ENCODE results near the gene KCNJ1. TPM values are rescaled to one million over a fixed set of nuclear protein-coding genes. Genes with fewer than 3 reads are reported as not detected.

KCNJ1 gene
- polyA plus RNA-seq, 1 of the 3 experiments (the other 2 are of a cell fraction), result not detected

DNA sequence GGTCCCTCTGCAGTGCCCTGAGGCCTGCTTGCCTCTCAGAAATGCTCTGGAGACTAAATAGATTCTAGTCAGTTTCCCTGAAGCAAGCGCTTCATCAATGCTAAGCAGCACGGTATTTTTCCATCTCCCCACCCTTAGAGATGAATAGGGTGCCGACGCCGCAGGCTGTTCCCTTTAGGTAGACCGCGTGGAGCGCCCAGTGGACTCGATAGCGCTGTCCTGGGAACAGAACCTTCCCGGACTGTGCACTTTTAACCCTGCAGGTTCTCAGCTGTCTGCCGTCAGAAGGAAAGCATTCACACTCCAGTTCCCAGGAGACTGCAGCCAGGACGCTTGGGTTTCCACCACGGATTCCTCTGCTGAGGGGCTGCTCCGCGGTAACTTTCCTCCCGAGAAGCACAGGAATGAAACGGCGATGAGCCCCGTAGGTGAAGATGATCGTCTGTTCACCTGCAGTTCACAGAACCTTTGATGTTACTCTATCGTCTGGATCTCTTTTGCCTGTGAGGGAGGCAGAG is 9.1 kb upstream of the KCNJ1 start:
- 86% methylated on average over 20 of the region's 22 CpGs for WGBS (ENCODE audit: low lambda C conversion rate)
- POLR2A ChIA-PET, result no interaction called here
- CTCF ChIA-PET, result interaction anchor here (1.6 kb wide), 1 partner anchor 80 kb away, joined by 3 read pairs; no protein-coding TSS in a partner anchor
- Histone ChIP-seq H3K27ac (ENCODE audit: low read depth in 2 of 2, low read length in 1 of 2) (no peak overlapping the region), H4K20me1 (ENCODE audit: insufficient read depth) (no peaks in the 10 kb centered on the region), H3K9ac (no peak overlapping the region), H3K4me2 (no peak overlapping the region), H3K36me3 (replicated peaks in 1 of 2; ENCODE audit: control insufficient read depth in 1 of 2, insufficient read depth in 2 of 2, low read length in 1 of 2) (no peaks in the 10 kb centered on the region), H3K79me2 (ENCODE audit: insufficient read depth) (no peaks in the 10 kb centered on the region), H3K9me2 (no peaks in the 10 kb centered on the region), H2AFZ (ENCODE audit: low read depth) (no peak overlapping the region), H3K9me3 (no peaks in the 10 kb centered on the region), H3K27me3 (ENCODE audit: insufficient read depth) (no peaks in the 10 kb centered on the region), H3K4me1 (ENCODE audit: control insufficient read depth in 1 of 2, insufficient read depth in 2 of 2, low read depth in 1 of 2, low read length in 1 of 2) (peaks cover 0 to 6% of the 10 kb centered on the region in 2 experiments; a peak in 2 of 4 replicates), H3K4me3 (ENCODE audit: low read depth in 2 of 2, low read length in 1 of 2) (no peak overlapping the region), H3F3A (replicated peaks; ENCODE audit: insufficient read depth) (no peaks in the 10 kb centered on the region)
- no peak for TF ChIP-seq GABPA (IDR thresholded peaks at IDR 0.05; ENCODE audit: low read depth)
- no peak for DNase-seq

DNA sequence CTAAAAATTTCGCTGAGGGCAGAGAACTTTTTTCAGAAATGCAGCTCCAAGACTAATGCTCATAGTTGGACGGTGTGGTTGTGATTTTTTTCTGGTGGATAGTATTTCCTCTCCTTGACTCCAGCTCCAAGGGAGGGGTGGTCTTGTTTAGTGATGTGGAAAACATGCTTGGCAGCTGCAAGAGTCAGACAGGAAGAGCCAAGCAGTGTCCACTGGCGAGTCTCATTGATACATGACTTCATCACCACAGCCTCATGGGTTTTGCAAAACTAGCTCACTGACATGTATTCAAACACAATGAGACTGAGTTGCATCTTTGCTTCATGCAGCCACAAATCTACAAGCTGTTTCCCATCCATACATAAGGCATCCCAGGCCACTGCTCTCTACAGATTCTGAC is 7.3 kb upstream of the KCNJ1 start:
- H4K20me1 ChIP-seq (ENCODE audit: insufficient read depth), result no peaks in the 10 kb centered on the region
- no peaks in the 10 kb centered on the region for H3K79me2 ChIP-seq (ENCODE audit: insufficient read depth)
- H3F3A ChIP-seq (replicated peaks; ENCODE audit: insufficient read depth), result no peaks in the 10 kb centered on the region
- no peak overlapping the region for H3K9ac ChIP-seq
- ChIA-PET POLR2A (no interaction called here), CTCF (interaction anchor here (1.0 to 3.8 kb wide), 6 partner anchors 10 to 82 kb away, joined by 3 to 17 read pairs (median 7); no protein-coding TSS in a partner anchor)
- no peaks in the 10 kb centered on the region for H3K9me2 ChIP-seq
- H3K9me3 ChIP-seq, result no peaks in the 10 kb centered on the region
- H3K4me3 ChIP-seq (ENCODE audit: low read depth in 2 of 2, low read length in 1 of 2), result no peak overlapping the region
- H3K4me1 ChIP-seq (ENCODE audit: control insufficient read depth in 1 of 2, insufficient read depth in 2 of 2, low read depth in 1 of 2, low read length in 1 of 2), result peaks cover 0 to 6% of the 10 kb centered on the region in 2 experiments; a peak in 1 of 4 replicates
- H3K27me3 ChIP-seq (ENCODE audit: insufficient read depth), result no peaks in the 10 kb centered on the region
- WGBS (ENCODE audit: low lambda C conversion rate), result 38% methylated on average over 3 of the region's 3 CpGs
- no peaks in the 10 kb centered on the region for H3K36me3 ChIP-seq (replicated peaks in 1 of 2; ENCODE audit: control insufficient read depth in 1 of 2, insufficient read depth in 2 of 2, low read length in 1 of 2)
- no peak overlapping the region for H3K4me2 ChIP-seq
- H3K27ac ChIP-seq (ENCODE audit: low read depth in 2 of 2, low read length in 1 of 2), result no peak overlapping the region
- no peak overlapping the region for H2AFZ ChIP-seq (ENCODE audit: low read depth)
- no peak for TF ChIP-seq EZH2phosphoT487 (IDR thresholded peaks at IDR 0.05; ENCODE audit: borderline replicate concordance, low read depth)
- TF ChIP-seq NRF1 (IDR thresholded peaks at IDR 0.05; ENCODE audit: low read depth, low read length), result no peak
- no peak for TF ChIP-seq RAD21 (IDR thresholded peaks at IDR 0.05; ENCODE audit: low read length)
- TF ChIP-seq, protein P1, sequence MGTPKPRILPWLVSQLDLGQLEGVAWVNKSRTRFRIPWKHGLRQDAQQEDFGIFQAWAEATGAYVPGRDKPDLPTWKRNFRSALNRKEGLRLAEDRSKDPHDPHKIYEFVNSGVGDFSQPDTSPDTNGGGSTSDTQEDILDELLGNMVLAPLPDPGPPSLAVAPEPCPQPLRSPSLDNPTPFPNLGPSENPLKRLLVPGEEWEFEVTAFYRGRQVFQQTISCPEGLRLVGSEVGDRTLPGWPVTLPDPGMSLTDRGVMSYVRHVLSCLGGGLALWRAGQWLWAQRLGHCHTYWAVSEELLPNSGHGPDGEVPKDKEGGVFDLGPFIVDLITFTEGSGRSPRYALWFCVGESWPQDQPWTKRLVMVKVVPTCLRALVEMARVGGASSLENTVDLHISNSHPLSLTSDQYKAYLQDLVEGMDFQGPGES (IDR thresholded peaks at IDR 0.05; ENCODE audit: low read depth, low read length), result no peak
- no peak for TF ChIP-seq TAF1 (IDR thresholded peaks at IDR 0.05; ENCODE audit: borderline replicate concordance, low read depth, low read length)
- TF ChIP-seq MEF2A (IDR thresholded peaks at IDR 0.05; ENCODE audit: borderline replicate concordance, low read depth), result no peak
- TF ChIP-seq RXRA (IDR thresholded peaks at IDR 0.05; ENCODE audit: borderline replicate concordance, low read depth), result no peak
- no peak for TF ChIP-seq EP300 (IDR thresholded peaks at IDR 0.05; ENCODE audit: borderline replicate concordance in 1 of 2, low read depth in 1 of 2, low read length in 1 of 2)
- DNase-seq, result no peak

DNA sequence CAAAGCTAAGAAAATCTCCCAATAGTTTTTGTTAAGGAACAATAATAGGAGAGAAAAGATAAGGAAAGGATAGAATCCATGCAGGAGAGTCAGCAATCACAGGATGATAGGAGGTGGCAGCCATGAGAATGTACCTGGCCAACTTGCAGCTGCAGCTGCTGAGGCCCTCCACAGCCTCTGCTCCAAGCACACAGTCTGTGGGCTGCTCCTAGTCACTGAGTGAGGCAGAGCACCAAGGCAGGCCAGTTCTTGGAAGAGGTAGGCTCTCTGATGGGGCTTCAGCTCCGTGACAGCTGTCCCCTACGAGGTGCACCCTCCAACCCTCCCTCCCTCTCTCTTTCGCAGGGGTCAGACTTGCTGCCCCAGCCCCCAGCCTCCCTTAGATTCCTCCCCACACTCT is 5.5 kb upstream of the KCNJ1 start:
- Histone ChIP-seq H3K79me2 (ENCODE audit: insufficient read depth) (no peaks in the 10 kb centered on the region), H3K36me3 (replicated peaks in 1 of 2; ENCODE audit: control insufficient read depth in 1 of 2, insufficient read depth in 2 of 2, low read length in 1 of 2) (no peaks in the 10 kb centered on the region), H3K4me1 (ENCODE audit: control insufficient read depth in 1 of 2, insufficient read depth in 2 of 2, low read depth in 1 of 2, low read length in 1 of 2) (peaks cover 0 to 6% of the 10 kb centered on the region in 2 experiments; a peak in 1 of 4 replicates), H3K4me2 (no peak overlapping the region), H3K9ac (no peak overlapping the region), H3K9me2 (no peaks in the 10 kb centered on the region), H3K27me3 (ENCODE audit: insufficient read depth) (no peaks in the 10 kb centered on the region), H3K4me3 (ENCODE audit: low read depth in 2 of 2, low read length in 1 of 2) (no peak overlapping the region), H2AFZ (ENCODE audit: low read depth) (no peak overlapping the region), H3F3A (replicated peaks; ENCODE audit: insufficient read depth) (no peaks in the 10 kb centered on the region), H4K20me1 (ENCODE audit: insufficient read depth) (no peaks in the 10 kb centered on the region), H3K9me3 (no peaks in the 10 kb centered on the region), H3K27ac (ENCODE audit: low read depth in 2 of 2, low read length in 1 of 2) (no peak overlapping the region)
- POLR2A ChIA-PET, result no interaction called here
- CTCF ChIA-PET, result interaction anchor here (1.3 to 3.8 kb wide), 2 partner anchors 13 to 41 kb away, joined by 6 to 17 read pairs; no protein-coding TSS in a partner anchor
- 63% methylated on average over 2 of the region's 3 CpGs for WGBS (ENCODE audit: low lambda C conversion rate)
- DNase-seq, result no peak
- TF ChIP-seq TCF12 (IDR thresholded peaks at IDR 0.05) (no peak), JUND (IDR thresholded peaks at IDR 0.05) (no peak), RAD21 (IDR thresholded peaks at IDR 0.05; ENCODE audit: low read length) (no peak), EZH2phosphoT487 (IDR thresholded peaks at IDR 0.05; ENCODE audit: borderline replicate concordance, low read depth) (no peak), GABPA (IDR thresholded peaks at IDR 0.05; ENCODE audit: low read depth) (no peak), MAX (IDR thresholded peaks at IDR 0.05; ENCODE audit: low read depth) (no peak), USF1 (IDR thresholded peaks at IDR 0.05; ENCODE audit: borderline replicate concordance, low read depth) (no peak), NRF1 (IDR thresholded peaks at IDR 0.05; ENCODE audit: low read depth, low read length) (no peak), CHD2 (IDR thresholded peaks at IDR 0.05; ENCODE audit: low read length, partially characterized antibody) (no peak), SMC3 (IDR thresholded peaks at IDR 0.05; ENCODE audit: low read depth, low read length) (no peak), POLR2AphosphoS5 (IDR thresholded peaks at IDR 0.05; ENCODE audit: low read depth, low read length) (no peak), TAF1 (IDR thresholded peaks at IDR 0.05; ENCODE audit: borderline replicate concordance, low read depth, low read length) (no peak), MXI1 (IDR thresholded peaks at IDR 0.05; ENCODE audit: low read depth, low read length) (no peak)
